ENCODE results near the gene SLC22A14. TPM values are rescaled to one million over a fixed set of nuclear protein-coding genes. Genes with fewer than 3 reads are reported as not detected.

The SLC22A14 gene
- total and polyA plus RNA-seq, 9 of the 15 experiments (the other 6 are each of a cell fraction or from before 2014, with no cell fraction given) = 0.03 to 0.07 TPM; not detected in 7

DNA sequence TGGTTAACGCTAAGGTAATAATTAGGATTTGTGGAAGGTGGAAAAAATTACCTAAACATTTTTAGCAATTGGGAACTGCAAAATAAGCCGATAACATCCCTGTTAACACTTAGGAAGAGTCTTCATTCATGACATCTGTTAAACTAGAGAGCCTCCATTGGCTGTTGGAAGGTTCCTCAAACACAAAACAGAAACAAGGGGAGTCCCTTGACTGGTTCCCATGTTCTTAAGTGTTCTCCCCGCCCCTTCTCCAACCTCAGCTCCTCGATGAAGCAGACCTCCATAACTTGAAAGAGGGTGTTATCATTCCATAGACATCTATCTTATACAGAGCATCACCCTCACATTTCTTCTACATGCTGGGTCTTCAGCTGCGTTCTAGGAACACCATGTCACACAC is 14.0 kb upstream of the SLC22A14 start:
- H3K9me3 ChIP-seq (replicated peaks; ENCODE audit: control insufficient read depth, insufficient read depth, low read depth, low read length) = no peaks in the 10 kb centered on the region
- H3K9ac ChIP-seq (ENCODE audit: insufficient read depth in 1 of 2, low read depth in 2 of 2, low read length in 2 of 2) = no peak overlapping the region
- H3K79me2 ChIP-seq (ENCODE audit: control insufficient read depth, insufficient read depth, low read length) = no peaks in the 10 kb centered on the region
- TF ChIP-seq CBX5 (IDR thresholded peaks at IDR 0.05; ENCODE audit: borderline replicate concordance, low read depth) = no peak
- no peak for TF ChIP-seq ZNF24 (IDR thresholded peaks at IDR 0.05)
- no peak for TF ChIP-seq BMI1 (IDR thresholded peaks at IDR 0.05; ENCODE audit: low read length)
- TF ChIP-seq C11orf30 (IDR thresholded peaks at IDR 0.05; ENCODE audit: low read depth) = no peak
- no peak for TF ChIP-seq SNIP1 (IDR thresholded peaks at IDR 0.05; ENCODE audit: low read depth)
- no peak for TF ChIP-seq ZNF668 (CRISPR knock-in tag; IDR thresholded peaks at IDR 0.05)
- no peak for TF ChIP-seq ERF (CRISPR knock-in tag; IDR thresholded peaks at IDR 0.05)
- no peak for TF ChIP-seq ETS2 (tag; IDR thresholded peaks at IDR 0.05; ENCODE audit: borderline replicate concordance, poor library complexity, severe bottlenecking)
- no peak for TF ChIP-seq ZNF445 (CRISPR knock-in tag; IDR thresholded peaks at IDR 0.05; ENCODE audit: low read depth)
- POLR2A ChIA-PET = interaction anchor here (0.7 kb wide), 1 partner anchor 78 kb away, joined by 3 read pairs; the partner anchor contains the start of gene XYLB
- FAIRE-seq = no peak
- intact Hi-C loops (cut with micrococcal nuclease) (no loop called here), in situ Hi-C loops (cut with MboI) (no loop called here)
- 10% methylated on average over 5 of the region's 5 CpGs for WGBS (ENCODE audit: insufficient coverage, low coverage, missing lambda C conversion rate)
- H2AFZ ChIP-seq (ENCODE audit: low read depth, low read length) = peak overlapping the region; percentile 17; the same call in 1 of the 2 replicates
- ATAC-seq = no peak
- DNase-seq (ENCODE audit: extremely low read depth in 1 of 4, low spot score in 3 of 4) = no peak
- H3K9me1 ChIP-seq (ENCODE audit: control insufficient read depth, insufficient read depth, low read length) = no peaks in the 10 kb centered on the region
- BruUV-seq (replicated peaks) = no TSS peak
- H3K4me3 ChIP-seq = no peak overlapping the region
- CTCF ChIA-PET (ENCODE audit: low intra/inter-chr PET ratio) = no interaction called here
- no peak overlapping the region for H3K4me2 ChIP-seq (ENCODE audit: insufficient read depth, low read length)
- H3K36me3 ChIP-seq (ENCODE audit: control insufficient read depth, insufficient read depth, low read length) = no peaks in the 10 kb centered on the region
- peaks cover 0 to 7% of the 10 kb centered on the region in 2 experiments; a peak in 2 of 5 replicates for H3K27me3 ChIP-seq (ENCODE audit: control insufficient read depth in 2 of 2, insufficient read depth in 2 of 2, low read length in 2 of 2)
- H3K4me1 ChIP-seq (replicated peaks in 1 of 2; ENCODE audit: control insufficient read depth in 2 of 2, insufficient read depth in 2 of 2, low read length in 2 of 2) = peaks cover 4 to 13% of the 10 kb centered on the region in 2 experiments; a peak in 2 of 5 replicates
- H4K20me1 ChIP-seq (replicated peaks; ENCODE audit: control insufficient read depth, insufficient read depth, low read length) = peaks cover 5% of the 10 kb centered on the region; the same call in 1 of the 2 replicates
- no peak overlapping the region for H3K27ac ChIP-seq (ENCODE audit: extremely low read depth, low read depth, low read length)

Data from K562 (cell line).